ENCODE results near the gene COL15A1.

DNA sequence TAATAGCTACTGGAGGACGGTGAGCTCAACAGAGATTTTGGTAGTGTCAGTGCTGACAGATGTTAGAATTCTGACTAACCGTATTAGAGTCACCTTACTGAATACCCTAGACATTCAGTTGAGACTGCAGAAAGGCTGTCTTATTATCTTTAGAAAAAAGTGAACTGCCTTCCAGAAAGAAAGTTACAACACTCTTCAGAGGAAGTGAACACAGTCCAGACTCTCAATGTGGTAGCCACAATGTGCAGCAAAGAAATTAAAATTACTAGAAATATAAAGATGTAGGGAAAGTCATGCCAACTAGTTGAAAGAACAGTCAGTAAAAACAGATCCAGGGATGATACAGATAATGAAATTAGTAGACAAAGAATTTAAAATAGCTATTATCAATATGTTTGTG is 47.1 kb upstream of the COL15A1 start:
- TF ChIP-seq, protein P1, sequence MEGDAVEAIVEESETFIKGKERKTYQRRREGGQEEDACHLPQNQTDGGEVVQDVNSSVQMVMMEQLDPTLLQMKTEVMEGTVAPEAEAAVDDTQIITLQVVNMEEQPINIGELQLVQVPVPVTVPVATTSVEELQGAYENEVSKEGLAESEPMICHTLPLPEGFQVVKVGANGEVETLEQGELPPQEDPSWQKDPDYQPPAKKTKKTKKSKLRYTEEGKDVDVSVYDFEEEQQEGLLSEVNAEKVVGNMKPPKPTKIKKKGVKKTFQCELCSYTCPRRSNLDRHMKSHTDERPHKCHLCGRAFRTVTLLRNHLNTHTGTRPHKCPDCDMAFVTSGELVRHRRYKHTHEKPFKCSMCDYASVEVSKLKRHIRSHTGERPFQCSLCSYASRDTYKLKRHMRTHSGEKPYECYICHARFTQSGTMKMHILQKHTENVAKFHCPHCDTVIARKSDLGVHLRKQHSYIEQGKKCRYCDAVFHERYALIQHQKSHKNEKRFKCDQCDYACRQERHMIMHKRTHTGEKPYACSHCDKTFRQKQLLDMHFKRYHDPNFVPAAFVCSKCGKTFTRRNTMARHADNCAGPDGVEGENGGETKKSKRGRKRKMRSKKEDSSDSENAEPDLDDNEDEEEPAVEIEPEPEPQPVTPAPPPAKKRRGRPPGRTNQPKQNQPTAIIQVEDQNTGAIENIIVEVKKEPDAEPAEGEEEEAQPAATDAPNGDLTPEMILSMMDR (IDR thresholded peaks at IDR 0.05; ENCODE audit: low read length) = no peak
- TF ChIP-seq EZH2 (optimal IDR thresholded peaks at IDR 0.05; ENCODE audit: low read depth, low read length) = no peak
